Occipital lobe (tissue), 2 donors: ENCODE results near the gene MTURN. TPM values are rescaled to one million over a fixed set of nuclear protein-coding genes. Genes with fewer than 3 reads are reported as not detected.
"Not testable (repeated sequence)": the region's sequence is repeated elsewhere in the genome, so short reads cannot be mapped to it uniquely, and the experiment has no call there.

Source experiments
- DNase-seq: peaks from one replicate; lab custom pipeline; 2025; lab: John Stamatoyannopoulos, UW
- total RNA-seq: library from RNA; depleted of rRNA; stranded (reverse); fragments of >200 nt; gene quantifications from one replicate; pipeline ENCODE4 v1.2.3, GENCODE V29; 2014

MTURN gene
- total RNA-seq, 1 donor from 2014 or later = 388 TPM

- DNase-seq = no peak
Observed at GRCh38 chr7:30178748-30179436, 44.1 kb downstream of the MTURN start.

GRCh38 chr7:30180718-30181117, 45.9 kb downstream of the MTURN start:
- no peak for DNase-seq

- DNase-seq = no peak
Observed at GRCh38 chr7:30181211-30181610, 46.4 kb downstream of the MTURN start.

GRCh38 chr7:30181736-30182522, 47.1 kb downstream of the MTURN start:
- DNase-seq = no peak

GRCh38 chr7:30182814-30183213, 48.0 kb downstream of the MTURN start:
- no peak for DNase-seq

- DNase-seq = no peak
Observed at GRCh38 chr7:30183749-30184369, 49.1 kb downstream of the MTURN start.

GRCh38 chr7:30184791-30185487, 50.2 kb downstream of the MTURN start:
- peak; percentile 27 for DNase-seq

GRCh38 chr7:30185496-30185895, 50.7 kb downstream of the MTURN start:
- no peak for DNase-seq

- DNase-seq = no peak
Observed at GRCh38 chr7:30186725-30187124, 51.9 kb downstream of the MTURN start.

- DNase-seq = no peak
Observed at GRCh38 chr7:30187513-30187912, 52.7 kb downstream of the MTURN start.

- not testable (repeated sequence) for DNase-seq
Observed at GRCh38 chr7:30188381-30188780, 53.6 kb downstream of the MTURN start.

- no peak for DNase-seq
Observed at GRCh38 chr7:30188811-30189210, 54.0 kb downstream of the MTURN start.

- no peak for DNase-seq
Observed at GRCh38 chr7:30191809-30192208, 57.0 kb downstream of the MTURN start.

- DNase-seq = no peak
Observed at GRCh38 chr7:30193336-30193943, 58.7 kb downstream of the MTURN start.

- DNase-seq = no peak
Observed at GRCh38 chr7:30196408-30196807, 61.6 kb downstream of the MTURN start.

- DNase-seq = no peak
Observed at GRCh38 chr7:30197438-30197837, 62.7 kb downstream of the MTURN start.

- DNase-seq = no peak
Observed at GRCh38 chr7:30199271-30199670, 64.5 kb downstream of the MTURN start.

- DNase-seq = no peak
Observed at GRCh38 chr7:30200591-30200990, 65.8 kb downstream of the MTURN start.

GRCh38 chr7:30201161-30201666, 66.4 kb downstream of the MTURN start:
- no peak for DNase-seq

- no peak for DNase-seq
Observed at GRCh38 chr7:30201921-30202320, 67.1 kb downstream of the MTURN start.

- DNase-seq = no peak
Observed at GRCh38 chr7:30202671-30203070, 67.9 kb downstream of the MTURN start.
